Uterus (tissue), 2 donors: ENCODE results near the gene FBRS.

Experiments
- CTCF ChIP-seq, 4 experiments: fragments of 200-600 bp in 2 of 4; fragments of 450-650 bp in 2 of 4; sonication (generic) in 2 of 4; IDR thresholded peaks; one replicate each; pipeline ENCODE4 v1.5.1; 2016 to 2019; ENCODE audit warnings: antibody characterized with exemption in 4 of 4, mild to moderate bottlenecking in 2 of 4, moderate library complexity in 1 of 4
- POLR2A ChIP-seq, 2 donors: fragments of 450-650 bp; IDR thresholded peaks; one replicate each; pipeline ENCODE4 v1.6.1; 2016; ENCODE audit warnings: antibody characterized with exemption in 2 of 2, mild to moderate bottlenecking in 1 of 2, moderate library complexity in 1 of 2

GRCh38 chr16:30656974-30657865, 1.0 kb upstream of the FBRS start:
- no peak for TF ChIP-seq POLR2A (IDR thresholded peaks at IDR 0.05)
- no peak for TF ChIP-seq CTCF (IDR thresholded peaks at IDR 0.05)
